22Rv1 (cell line): ENCODE measurements around the gene CLIP2.

ENCODE experiments used
- ZFX ChIP-seq: fragments of 450-650 bp; IDR thresholded peaks from 2 replicates; pipeline ENCODE4 v1.6.1; 2017; ENCODE audit warnings: antibody characterized with exemption, borderline replicate concordance
- TF ChIP-seq, protein P1 (sequence below): fragments of 450-650 bp; IDR thresholded peaks from 2 replicates; pipeline ENCODE4 v1.5.1; 2017; ENCODE audit warnings: mild to moderate bottlenecking

DNA sequence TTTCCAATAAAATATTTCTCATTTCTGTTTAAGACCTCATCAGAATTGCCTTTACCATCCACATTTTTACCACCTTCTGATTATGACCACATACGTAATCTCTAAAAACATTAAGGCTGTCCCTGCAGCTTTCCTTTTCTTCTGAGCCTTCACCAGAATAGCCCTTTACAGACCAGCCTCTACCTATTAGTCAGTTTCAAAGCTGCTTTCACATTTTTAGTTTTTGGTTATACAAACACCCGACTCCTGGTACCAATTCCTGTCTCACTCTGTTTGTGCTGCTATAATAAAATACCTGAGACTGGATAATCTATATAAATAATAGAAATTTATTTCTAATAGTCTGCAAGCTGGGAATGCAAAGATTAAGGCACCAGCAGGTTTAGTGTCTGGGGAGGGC lies 149.1 kb downstream of the CLIP2 start:
- TF ChIP-seq, protein P1, sequence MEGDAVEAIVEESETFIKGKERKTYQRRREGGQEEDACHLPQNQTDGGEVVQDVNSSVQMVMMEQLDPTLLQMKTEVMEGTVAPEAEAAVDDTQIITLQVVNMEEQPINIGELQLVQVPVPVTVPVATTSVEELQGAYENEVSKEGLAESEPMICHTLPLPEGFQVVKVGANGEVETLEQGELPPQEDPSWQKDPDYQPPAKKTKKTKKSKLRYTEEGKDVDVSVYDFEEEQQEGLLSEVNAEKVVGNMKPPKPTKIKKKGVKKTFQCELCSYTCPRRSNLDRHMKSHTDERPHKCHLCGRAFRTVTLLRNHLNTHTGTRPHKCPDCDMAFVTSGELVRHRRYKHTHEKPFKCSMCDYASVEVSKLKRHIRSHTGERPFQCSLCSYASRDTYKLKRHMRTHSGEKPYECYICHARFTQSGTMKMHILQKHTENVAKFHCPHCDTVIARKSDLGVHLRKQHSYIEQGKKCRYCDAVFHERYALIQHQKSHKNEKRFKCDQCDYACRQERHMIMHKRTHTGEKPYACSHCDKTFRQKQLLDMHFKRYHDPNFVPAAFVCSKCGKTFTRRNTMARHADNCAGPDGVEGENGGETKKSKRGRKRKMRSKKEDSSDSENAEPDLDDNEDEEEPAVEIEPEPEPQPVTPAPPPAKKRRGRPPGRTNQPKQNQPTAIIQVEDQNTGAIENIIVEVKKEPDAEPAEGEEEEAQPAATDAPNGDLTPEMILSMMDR, result no peak
- no peak for TF ChIP-seq ZFX
